T-helper 2 cell (primary cell): ENCODE results near the gene MSANTD4.
"Not testable (repeated sequence)": the region's sequence is repeated elsewhere in the genome, so short reads cannot be mapped to it uniquely, and the experiment has no call there.

Experiments used
- DNase-seq, 5 experiments: peaks; one replicate each; pipeline versions ENCODE4 v3.0.0 to v3.0.0-alpha.2; 2012 to 2022
- total RNA-seq, 2 donors: gene quantifications; one replicate each; lab custom pipeline; 2026; lab: John Stamatoyannopoulos, UW

MSANTD4 gene
- 8.7 to 18.5 reads per million in 2 donors for total RNA-seq

- peak; percentile 82 to 99 (median 95) for DNase-seq
Measured at GRCh38 chr11:106021967-106022794, at the start of gene MSANTD4. MSANTD4 (minus strand) TSS chr11:106022240; CDS start chr11:106010917, 11,323 bp downstream.

GRCh38 chr11:106070606-106071005 is 48.6 kb upstream of the MSANTD4 start:
- DNase-seq = no peak

GRCh38 chr11:106063009-106063408 is 41.0 kb upstream of the MSANTD4 start:
- peak in 1 of 5 experiments; percentile 38 for DNase-seq

- peak in 1 of 5 experiments; percentile 20 for DNase-seq
Measured at GRCh38 chr11:106061954-106062949, 40.2 kb upstream of the MSANTD4 start.

GRCh38 chr11:106061249-106061784 is 39.3 kb upstream of the MSANTD4 start:
- DNase-seq = no peak

- no peak for DNase-seq
Measured at GRCh38 chr11:106059617-106060016, 37.6 kb upstream of the MSANTD4 start.

- not testable (repeated sequence) for DNase-seq
Measured at GRCh38 chr11:106058377-106058776, 36.3 kb upstream of the MSANTD4 start.

- DNase-seq = no peak
Measured at GRCh38 chr11:106051103-106051502, 29.1 kb upstream of the MSANTD4 start.

- no peak for DNase-seq
Measured at GRCh38 chr11:106049727-106050476, 27.9 kb upstream of the MSANTD4 start.

- no peak for DNase-seq
Measured at GRCh38 chr11:106047631-106048030, 25.6 kb upstream of the MSANTD4 start.

- DNase-seq = no peak
Measured at GRCh38 chr11:106043540-106043939, 21.5 kb upstream of the MSANTD4 start.

GRCh38 chr11:106032861-106033260 is 10.8 kb upstream of the MSANTD4 start:
- no peak for DNase-seq

GRCh38 chr11:106031936-106032335 is 9.9 kb upstream of the MSANTD4 start:
- no peak for DNase-seq

- peak in 1 of 5 experiments; percentile 50 for DNase-seq
Measured at GRCh38 chr11:106031202-106031810, 9.3 kb upstream of the MSANTD4 start.

- DNase-seq = no peak
Measured at GRCh38 chr11:106030609-106031008, 8.6 kb upstream of the MSANTD4 start.

- no peak for DNase-seq
Measured at GRCh38 chr11:106022795-106023275, 795 bp upstream of the MSANTD4 start.

- DNase-seq = no peak
Measured at GRCh38 chr11:106021181-106021966, 666 bp downstream of the MSANTD4 start.

GRCh38 chr11:106017093-106017492 is 4.9 kb downstream of the MSANTD4 start:
- peak in 1 of 5 experiments; percentile 19 for DNase-seq

GRCh38 chr11:106015066-106015465 is 7.0 kb downstream of the MSANTD4 start:
- no peak for DNase-seq

- DNase-seq = no peak
Measured at GRCh38 chr11:106014620-106015019, 7.4 kb downstream of the MSANTD4 start.

- DNase-seq = no peak
Measured at GRCh38 chr11:106014035-106014434, 8.0 kb downstream of the MSANTD4 start.
